Muscle of leg (tissue), 11 donors: ENCODE measurements around the gene PAQR7. TPM values are rescaled to one million over a fixed set of nuclear protein-coding genes. Genes with fewer than 3 reads are reported as not detected.

Experiments used
- DNase-seq: peaks from one replicate; pipeline ENCODE4 v3.0.0; 2013
- H3K27ac ChIP-seq: one replicate; pipeline ENCODE4 v1.5.1; 2013; ENCODE audit warnings: mild to moderate bottlenecking, low read length, control low read depth
- H3K27me3 ChIP-seq: one replicate; pipeline ENCODE4 v1.6.1; 2013; ENCODE audit warnings: low read length; ENCODE audit not compliant: control insufficient read depth, insufficient read depth
- H3K36me3 ChIP-seq: one replicate; pipeline ENCODE4 v1.6.1; 2013; ENCODE audit warnings: low read length; ENCODE audit not compliant: control insufficient read depth, insufficient read depth
- H3K4me1 ChIP-seq: one replicate; pipeline ENCODE4 v1.6.1; 2013; ENCODE audit warnings: low read length; ENCODE audit not compliant: control insufficient read depth, insufficient read depth
- H3K4me3 ChIP-seq: one replicate; pipeline ENCODE4 v1.5.1; 2013; ENCODE audit warnings: low read length, control low read depth
- H3K9me3 ChIP-seq: replicated peaks from 2 replicates; pipeline ENCODE4 v1.6.1; 2013; ENCODE audit warnings: low read depth, low read length; ENCODE audit not compliant: control insufficient read depth
- WGBS: methylation state at CpG from one replicate; pipeline ENCODE4 v1.1.5; 2013; ENCODE audit warnings: missing lambda C conversion rate; ENCODE audit not compliant: insufficient coverage; 5-methylcytosine and 5-hydroxymethylcytosine counted together
- polyA plus RNA-seq, 8 donors: library from polyadenylated mRNA; unstranded; fragments of 120-200 nt; gene quantifications; one replicate each; pipeline versions ENCODE4 v1.2.1 to v1.2.3, GENCODE V29; 2013; ENCODE audit warnings: inconsistent platforms in 1 of 8, low replicate concordance in 1 of 8; ENCODE audit not compliant: insufficient read length in 8 of 8, insufficient read depth in 1 of 8
- total RNA-seq: library from RNA; stranded (reverse); fragments of 120-200 nt; gene quantifications from one replicate; pipeline ENCODE4 v1.2.4, GENCODE V29; 2013

PAQR7 gene
- total and polyA plus RNA-seq, 9 donors = 5.8 to 10.8 (median 7.5) TPM

DNA sequence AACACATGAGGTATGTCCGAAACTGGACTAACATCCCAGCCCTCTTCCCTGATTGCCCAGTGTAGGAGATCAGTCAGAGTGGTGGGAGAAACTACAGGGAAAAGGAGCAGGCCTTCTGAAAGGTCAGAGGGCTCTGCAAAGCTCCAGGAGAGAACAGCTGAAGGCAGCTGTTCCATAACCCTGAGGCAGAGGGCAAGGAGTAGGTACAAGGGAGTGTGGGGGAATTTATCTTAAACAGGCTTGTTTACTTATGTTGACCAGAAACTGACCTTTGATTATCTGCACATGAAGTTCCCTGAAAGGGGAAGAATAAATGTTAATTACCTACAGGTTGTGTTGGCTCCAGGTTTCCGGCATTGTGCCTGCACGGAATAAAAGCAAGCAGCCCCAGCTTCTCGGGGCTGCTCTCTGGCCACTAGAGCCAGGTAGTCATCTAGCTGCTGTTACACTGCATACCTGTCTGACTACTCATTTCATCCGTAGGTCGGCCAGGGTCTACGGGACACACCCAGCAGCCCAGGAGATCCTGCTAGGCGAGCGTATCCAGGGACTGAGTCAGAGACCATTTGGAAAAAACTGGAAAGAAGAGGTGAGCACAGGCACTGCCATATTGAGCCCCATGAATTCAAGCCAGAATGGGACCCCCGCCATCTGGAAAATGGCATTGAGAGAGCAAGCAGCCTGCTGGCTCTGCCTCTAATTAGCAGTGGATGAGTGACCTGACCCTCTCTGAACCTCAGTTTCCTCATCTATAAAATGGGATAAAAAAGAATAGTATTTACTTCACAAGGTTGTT lies 14.9 kb upstream of the PAQR7 start:
- 78% methylated on average over 6 of the region's 10 CpGs for WGBS
- peaks cover 35% of the 10 kb centered on the region for H3K4me1 ChIP-seq
- peak overlapping the region; percentile 31 for H3K27ac ChIP-seq
- H3K36me3 ChIP-seq = peaks cover 13% of the 10 kb centered on the region
- H3K4me3 ChIP-seq = no peak overlapping the region
- no peak for DNase-seq
- no peaks in the 10 kb centered on the region for H3K27me3 ChIP-seq
- no peaks in the 10 kb centered on the region for H3K9me3 ChIP-seq

DNA sequence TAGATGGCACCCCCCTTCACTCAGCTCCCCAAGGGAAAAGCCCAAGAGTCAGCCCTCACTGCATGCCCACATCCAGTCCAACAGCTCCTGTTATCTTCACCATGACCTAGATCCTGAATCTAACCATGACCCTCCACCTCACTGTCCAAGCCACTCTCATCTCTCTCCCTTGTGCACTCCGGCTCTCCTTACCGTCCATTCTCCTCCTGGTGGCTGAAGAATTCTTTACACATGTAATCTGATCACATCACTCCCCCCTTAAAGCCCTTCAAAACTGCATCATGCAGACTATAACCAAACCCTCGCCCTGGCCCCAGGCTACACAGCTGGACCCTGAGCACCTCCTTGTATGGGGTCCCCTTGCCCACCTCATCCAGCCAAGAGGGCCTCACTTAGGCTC lies 14.0 kb upstream of the PAQR7 start:
- 37% methylated on average over 3 of the region's 3 CpGs for WGBS
- DNase-seq = no peak
- peaks cover 10% of the 10 kb centered on the region for H3K36me3 ChIP-seq
- H3K27me3 ChIP-seq = no peaks in the 10 kb centered on the region
- H3K9me3 ChIP-seq = no peaks in the 10 kb centered on the region
- H3K4me3 ChIP-seq = no peak overlapping the region
- H3K4me1 ChIP-seq = peaks cover 30% of the 10 kb centered on the region
- H3K27ac ChIP-seq = peak overlapping the region; percentile 13

DNA sequence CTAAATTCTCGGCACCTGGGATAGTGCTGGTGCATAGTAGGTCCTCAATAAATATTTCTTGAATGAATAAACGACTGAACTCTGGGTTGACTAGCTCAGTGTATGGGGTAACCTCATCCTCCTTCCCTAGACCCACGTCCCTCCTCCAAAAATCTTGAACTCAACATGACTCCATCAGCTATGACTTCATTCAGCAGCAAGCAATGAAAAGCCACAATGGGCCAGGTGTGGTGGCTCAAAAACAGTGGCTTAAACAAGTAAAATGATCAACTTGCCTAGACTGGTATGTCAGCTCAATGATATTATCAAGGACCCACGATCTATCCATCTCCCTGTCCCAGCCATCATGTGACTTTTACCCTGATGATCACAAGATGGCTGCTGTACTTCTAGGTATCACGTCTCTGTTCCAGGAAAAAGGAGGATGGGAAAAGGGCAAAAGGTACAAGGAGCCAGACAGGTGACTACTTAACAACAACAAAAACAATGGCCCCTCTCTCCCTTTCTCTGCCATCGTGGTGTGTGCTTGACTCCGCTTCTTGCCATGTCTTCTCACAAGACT lies 13.0 kb upstream of the PAQR7 start:
- Histone ChIP-seq H3K4me1 (peaks cover 30% of the 10 kb centered on the region), H3K27ac (no peak overlapping the region), H3K4me3 (no peak overlapping the region), H3K27me3 (no peaks in the 10 kb centered on the region), H3K9me3 (no peaks in the 10 kb centered on the region), H3K36me3 (peaks cover 4% of the 10 kb centered on the region)
- WGBS = 96% methylated on average over 5 of the region's 7 CpGs
- DNase-seq = no peak

DNA sequence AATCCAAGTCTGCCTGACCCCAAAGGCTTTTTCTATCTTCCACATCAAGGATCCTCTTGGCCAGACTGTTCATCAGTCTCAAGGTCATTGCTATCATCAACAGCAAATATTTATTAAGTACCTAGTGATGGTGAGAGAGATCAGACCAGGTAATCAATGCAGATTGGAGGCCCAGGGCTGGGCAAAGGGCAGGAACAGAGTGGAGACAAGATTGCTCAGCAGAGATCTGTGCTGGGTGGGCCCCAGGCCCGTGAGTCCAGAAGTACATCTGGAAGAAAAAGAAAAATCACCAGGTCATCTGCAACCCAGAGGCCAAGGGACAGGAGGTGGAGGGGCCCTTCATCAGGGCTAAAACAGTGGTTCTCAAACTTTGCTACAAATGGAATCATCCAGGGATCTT lies 10.1 kb upstream of the PAQR7 start:
- no peak overlapping the region for H3K4me3 ChIP-seq
- DNase-seq = no peak
- WGBS = 40% methylated on average over 1 of the region's 1 CpG
- peaks cover 12% of the 10 kb centered on the region for H3K4me1 ChIP-seq
- H3K27ac ChIP-seq = no peak overlapping the region
- H3K9me3 ChIP-seq = no peaks in the 10 kb centered on the region
- H3K36me3 ChIP-seq = peaks cover 4% of the 10 kb centered on the region
- H3K27me3 ChIP-seq = no peaks in the 10 kb centered on the region

DNA sequence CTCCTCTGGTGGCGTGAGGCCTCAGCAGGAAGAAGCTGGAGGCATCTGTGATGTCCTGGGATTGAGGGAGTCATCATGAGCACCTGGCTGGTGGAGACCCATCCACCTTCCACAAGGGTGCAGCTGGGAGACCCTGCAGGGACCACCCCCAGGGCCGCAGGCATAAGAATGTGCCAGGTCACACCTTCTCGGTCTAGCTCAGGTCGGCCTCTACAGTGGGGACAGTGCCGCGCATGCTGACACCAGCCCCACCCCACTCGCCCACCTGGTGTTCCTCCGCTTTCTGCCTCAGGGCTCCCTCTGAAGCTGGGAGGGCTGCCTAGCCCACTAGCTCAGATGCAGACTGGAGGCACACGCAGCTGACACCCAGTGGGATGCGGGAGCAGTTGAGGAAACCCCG lies 5.8 kb upstream of the PAQR7 start:
- Histone ChIP-seq H3K9me3 (no peaks in the 10 kb centered on the region), H3K36me3 (no peaks in the 10 kb centered on the region), H3K27me3 (no peaks in the 10 kb centered on the region), H3K4me1 (peaks cover under 1% of the 10 kb centered on the region), H3K27ac (no peak overlapping the region), H3K4me3 (no peak overlapping the region)
- DNase-seq = no peak
- 82% methylated on average over 8 of the region's 11 CpGs for WGBS

DNA sequence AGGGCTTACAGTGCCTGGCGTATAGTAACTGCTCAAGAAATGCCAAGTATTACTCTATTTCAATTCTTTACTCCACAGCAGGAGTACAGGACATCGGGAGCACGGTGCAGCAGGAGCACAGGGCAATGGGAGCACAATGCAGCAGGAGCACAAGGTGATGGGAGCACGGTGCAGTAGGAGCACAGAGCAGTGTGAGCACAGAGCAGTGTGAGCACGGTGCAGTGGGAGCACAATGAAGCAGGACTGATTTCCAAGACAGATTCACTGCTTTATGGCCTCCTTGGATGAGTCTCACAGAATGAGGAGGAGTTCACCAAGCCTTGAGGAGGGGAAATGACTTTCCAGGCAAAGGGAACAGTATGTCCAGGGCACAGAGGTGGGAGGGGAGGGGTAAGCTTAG lies 5.0 kb upstream of the PAQR7 start:
- 91% methylated on average over 4 of the region's 5 CpGs for WGBS
- Histone ChIP-seq H3K4me1 (peaks cover 7% of the 10 kb centered on the region), H3K4me3 (no peak overlapping the region), H3K9me3 (no peaks in the 10 kb centered on the region), H3K27me3 (no peaks in the 10 kb centered on the region), H3K27ac (no peak overlapping the region), H3K36me3 (no peaks in the 10 kb centered on the region)
- DNase-seq = no peak

DNA sequence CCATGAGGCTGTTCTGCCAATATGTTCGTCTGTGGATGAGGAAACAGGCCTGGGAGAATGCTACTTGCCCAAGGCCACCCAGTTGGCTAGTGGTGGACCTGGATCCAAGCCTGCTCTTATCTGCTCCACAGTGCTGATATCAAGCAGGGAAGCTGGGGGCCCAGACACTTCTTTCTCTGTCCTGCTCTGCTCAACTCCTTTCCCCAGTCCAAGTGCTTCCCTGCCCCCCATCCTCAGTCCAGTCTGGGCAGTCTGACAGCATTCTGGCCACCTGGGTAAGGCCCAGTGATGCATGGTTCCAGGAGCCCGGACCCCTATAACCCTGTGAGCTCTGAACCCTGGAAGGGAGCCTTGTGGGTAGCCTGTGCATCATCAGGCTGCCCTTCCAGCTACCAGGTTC lies 4.2 kb upstream of the PAQR7 start:
- Histone ChIP-seq H3K36me3 (no peaks in the 10 kb centered on the region), H3K9me3 (no peaks in the 10 kb centered on the region), H3K27me3 (no peaks in the 10 kb centered on the region), H3K4me3 (no peak overlapping the region), H3K27ac (no peak overlapping the region), H3K4me1 (peaks cover 12% of the 10 kb centered on the region)
- WGBS = 56% methylated on average over 2 of the region's 2 CpGs
- DNase-seq = no peak

DNA sequence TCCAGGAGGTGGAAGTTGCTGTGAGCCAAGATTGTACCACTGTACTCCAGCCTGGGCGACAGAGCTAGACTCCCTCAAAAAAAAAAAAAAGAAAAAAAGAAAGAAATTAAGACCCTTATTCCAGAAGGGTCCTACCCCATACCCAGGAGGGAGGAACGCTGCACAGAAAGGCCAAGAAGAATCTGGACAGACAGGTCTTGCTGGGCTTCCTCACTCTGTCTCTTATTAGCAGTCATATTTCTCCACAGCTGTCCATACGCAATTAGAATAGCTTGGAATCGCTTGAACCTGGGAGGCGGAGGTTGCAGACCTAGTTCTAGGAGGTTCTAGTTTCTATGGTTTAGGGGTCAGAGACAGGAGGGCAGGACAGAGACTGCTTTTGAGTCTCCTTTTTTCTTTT lies 3.2 kb upstream of the PAQR7 start:
- no peaks in the 10 kb centered on the region for H3K27me3 ChIP-seq
- no peak overlapping the region for H3K4me3 ChIP-seq
- no peaks in the 10 kb centered on the region for H3K36me3 ChIP-seq
- DNase-seq = no peak
- H3K27ac ChIP-seq = no peak overlapping the region
- H3K4me1 ChIP-seq = peaks cover 18% of the 10 kb centered on the region
- WGBS = no CpG with 5 or more reads among the region's 5 CpGs
- no peaks in the 10 kb centered on the region for H3K9me3 ChIP-seq

DNA sequence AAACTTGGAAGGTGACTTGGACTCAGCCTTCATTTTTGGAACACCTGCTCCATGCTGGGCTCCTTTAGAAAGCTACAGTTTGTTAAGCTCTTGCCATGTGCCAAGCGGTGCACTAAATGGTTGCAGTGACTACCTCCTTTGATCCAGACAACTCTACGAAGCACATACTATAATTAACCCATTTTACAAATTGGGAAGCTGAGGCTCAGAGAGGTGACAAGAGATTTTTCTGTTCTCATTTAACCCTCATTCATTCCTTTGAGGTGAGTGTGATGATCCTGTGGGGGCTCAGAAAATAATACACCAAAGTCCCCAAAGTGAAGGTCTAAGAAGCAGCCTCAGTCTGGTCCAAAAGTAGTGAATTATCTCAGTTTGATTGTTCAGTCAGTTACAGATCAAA lies 1.6 kb upstream of the PAQR7 start:
- DNase-seq = no peak
- Histone ChIP-seq H3K36me3 (no peaks in the 10 kb centered on the region), H3K27ac (no peak overlapping the region), H3K4me3 (no peak overlapping the region), H3K27me3 (no peaks in the 10 kb centered on the region), H3K4me1 (peaks cover 19% of the 10 kb centered on the region), H3K9me3 (no peaks in the 10 kb centered on the region)
- 83% methylated on average over 1 of the region's 2 CpGs for WGBS

DNA sequence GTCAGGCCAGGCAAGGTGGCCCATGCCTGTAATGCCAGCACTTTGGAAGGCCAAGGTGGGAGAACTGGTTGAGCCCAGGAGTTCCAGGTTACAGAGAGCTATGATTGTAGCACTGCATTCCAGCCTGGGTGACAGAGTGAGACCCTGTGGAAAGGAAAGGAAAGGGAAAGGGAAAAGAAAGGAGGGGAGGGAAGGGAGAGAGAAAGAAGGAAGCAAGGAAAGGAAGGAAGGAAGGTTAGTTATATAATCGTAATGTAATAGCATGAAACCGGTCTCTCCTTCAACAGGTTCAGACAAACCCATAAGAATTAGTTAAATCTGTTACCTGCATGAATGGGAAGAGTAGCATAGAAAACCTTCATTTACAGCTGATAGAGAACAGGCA lies 1.2 kb upstream of the PAQR7 start:
- H3K27ac ChIP-seq = no peak overlapping the region
- H3K36me3 ChIP-seq = no peaks in the 10 kb centered on the region
- no peaks in the 10 kb centered on the region for H3K9me3 ChIP-seq
- H3K27me3 ChIP-seq = no peaks in the 10 kb centered on the region
- no peak overlapping the region for H3K4me3 ChIP-seq
- H3K4me1 ChIP-seq = peaks cover 22% of the 10 kb centered on the region
- no CpG with 5 or more reads among the region's 2 CpGs for WGBS
- DNase-seq = no peak
